GM10847 (cell line): Measurements from ENCODE around the gene TOMM6.

Experiments used
- POLR2A ChIP-seq: IDR thresholded peaks from 2 replicates; pipeline ENCODE4 v1.6.1; 2011; ENCODE audit not compliant: insufficient read length; ENCODE audit errors: extremely low read depth

The TOMM6 gene

GRCh38 chr6:41824571-41825569 is 37.4 kb downstream of the TOMM6 start:
- no peak for TF ChIP-seq POLR2A

GRCh38 chr6:41826343-41827022 is 39.0 kb downstream of the TOMM6 start:
- no peak for TF ChIP-seq POLR2A

- TF ChIP-seq POLR2A = no peak
Observed at GRCh38 chr6:41832263-41832662, 44.8 kb downstream of the TOMM6 start.

GRCh38 chr6:41836022-41836659 is 48.6 kb downstream of the TOMM6 start:
- TF ChIP-seq POLR2A = no peak

- no peak for TF ChIP-seq POLR2A
Observed at GRCh38 chr6:41836660-41837052, 49.2 kb downstream of the TOMM6 start.
